ACC112 (cell line): ENCODE measurements around the gene SLC6A18.

Source experiments
- H2AFZ ChIP-seq: fragments of 200-600 bp; sonication (generic); one replicate; pipeline ENCODE4 v1.6.0; 2017; ENCODE audit warnings: antibody characterized with exemption, low read length; ENCODE audit not compliant: unreplicated experiment
- H3K27ac ChIP-seq: fragments of 200-600 bp; sonication (generic); 2 replicates; pipeline ENCODE4 v1.5.1; 2014; ENCODE audit warnings: low read depth, mild to moderate bottlenecking, antibody characterized with exemption, low read length, moderate library complexity
- H3K27me3 ChIP-seq: fragments of 200-600 bp; sonication (generic); 2 replicates; pipeline ENCODE4 v1.6.1; 2014; ENCODE audit warnings: mild to moderate bottlenecking, antibody characterized with exemption, low read length, moderate library complexity, mixed read lengths; ENCODE audit not compliant: insufficient read depth
- H3K36me3 ChIP-seq: fragments of 200-600 bp; sonication (generic); 2 replicates; pipeline ENCODE4 v1.6.1; 2016; ENCODE audit warnings: mild to moderate bottlenecking, antibody characterized with exemption, low read length, moderate library complexity, mixed read lengths; ENCODE audit not compliant: insufficient read depth
- H3K4me1 ChIP-seq: fragments of 200-600 bp; sonication (generic); one replicate; pipeline ENCODE4 v1.6.1; 2016; ENCODE audit warnings: low read length, mixed read lengths; ENCODE audit not compliant: insufficient read depth, unreplicated experiment, control insufficient read depth
- H3K4me3 ChIP-seq: fragments of 200-600 bp; sonication (generic); 2 replicates; pipeline ENCODE4 v1.5.1; 2014; ENCODE audit warnings: mild to moderate bottlenecking, low read depth, low read length
- H3K79me2 ChIP-seq: fragments of 200-600 bp; sonication (generic); one replicate; pipeline ENCODE4 v1.6.0; 2016; ENCODE audit warnings: low read length; ENCODE audit not compliant: control insufficient read depth, unreplicated experiment, insufficient read depth

Gene SLC6A18

GRCh38 chr5:1294206-1294834 is 69.1 kb downstream of the SLC6A18 start:
- Histone ChIP-seq H2AFZ (no peak overlapping the region), H3K27ac (no peak overlapping the region), H3K27me3 (peaks cover 61% of the 10 kb centered on the region), H3K4me3 (no peak overlapping the region), H3K36me3 (no peaks in the 10 kb centered on the region), H3K4me1 (no peaks in the 10 kb centered on the region), H3K79me2 (no peaks in the 10 kb centered on the region)

- H3K36me3 ChIP-seq: no peaks in the 10 kb centered on the region
- peaks cover 67% of the 10 kb centered on the region for H3K27me3 ChIP-seq
- H2AFZ ChIP-seq: no peak within 1 kb of the TSS
- H3K79me2 ChIP-seq: no peaks in the 10 kb centered on the region
- no peak within 1 kb of the TSS for H3K4me3 ChIP-seq
- no peaks in the 10 kb centered on the region for H3K4me1 ChIP-seq
- no peak within 1 kb of the TSS for H3K27ac ChIP-seq
These were observed 69.9 kb downstream of the SLC6A18 start, which contains the start of gene TERT for GRCh38 chr5:1294835-1295649. TSS of gene TERT (minus strand) at chr5:1295068. CDS start at chr5:1294989, 79 bp downstream.

GRCh38 chr5:1295650-1296037 is 70.5 kb downstream of the SLC6A18 start:
- H3K27ac ChIP-seq: no peak overlapping the region
- H3K4me3 ChIP-seq: no peak overlapping the region
- no peaks in the 10 kb centered on the region for H3K36me3 ChIP-seq
- peaks cover 73% of the 10 kb centered on the region for H3K27me3 ChIP-seq
- H3K79me2 ChIP-seq: no peaks in the 10 kb centered on the region
- no peak overlapping the region for H2AFZ ChIP-seq
- no peaks in the 10 kb centered on the region for H3K4me1 ChIP-seq
